Ovary (tissue), 9 donors: ENCODE data around the gene DNAH9. TPM values are rescaled to one million over a fixed set of nuclear protein-coding genes. Genes with fewer than 3 reads are reported as not detected.

Experiments
- DNase-seq, 5 donors: peaks; one replicate each; pipeline ENCODE4 v3.0.0-alpha.2; 2019 to 2020
- H3K27ac ChIP-seq, 2 donors: fragments of 200-600 bp; one replicate each; pipeline versions ENCODE4 v1.5.1 to v1.8.0; 2019 to 2022
- H3K27me3 ChIP-seq: fragments of 200-600 bp; one replicate; pipeline ENCODE4 v1.8.0; 2022
- H3K36me3 ChIP-seq: fragments of 200-600 bp; sonication (generic); one replicate; pipeline ENCODE4 v1.5.1; 2019
- H3K4me1 ChIP-seq: one replicate; pipeline ENCODE4 v1.8.1; 2013; ENCODE audit warnings: mild to moderate bottlenecking, moderate library complexity; ENCODE audit not compliant: insufficient read depth
- H3K4me3 ChIP-seq: fragments of 200-600 bp; sonication (generic); one replicate; pipeline ENCODE4 v1.5.1; 2017
- H3K9me3 ChIP-seq, 2 donors: fragments of 200-600 bp in 1 of 2; sonication (generic) in 1 of 2; one replicate each; pipeline versions ENCODE4 v1.5.1 to v1.8.1; 2013 to 2019; ENCODE audit warnings: mild to moderate bottlenecking in 1 of 2, moderate library complexity in 1 of 2
- EP300 ChIP-seq: sonication (generic); formaldehyde crosslinking; IDR thresholded peaks from one replicate; pipeline ENCODE4 v1.6.1; 2017; ENCODE audit warnings: antibody characterized with exemption
- POLR2A ChIP-seq: fragments of 450-650 bp; IDR thresholded peaks from one replicate; pipeline ENCODE4 v1.6.1; 2017; ENCODE audit warnings: antibody characterized with exemption, mild to moderate bottlenecking, moderate library complexity
- WGBS, 3 donors: extraction: QIAGEN DNeasy Blood & Tissue Kit in 1 of 3; methylation state at CpG; one replicate each; pipeline versions ENCODE4 v1.1.5 to v1.1.7; 2013 to 2017; 5-methylcytosine and 5-hydroxymethylcytosine counted together
- intact Hi-C, 4 donors: fragments of 100-400 bp; cut with DNase I; formaldehyde crosslinking; loops; one replicate each; pipeline versions ENCODE4 v1.11.0 to v1.15.1; 2022 to 2023
- polyA plus RNA-seq, 2 donors: library from polyadenylated mRNA; stranded (reverse); fragments of 200-250 nt in 1 of 2; fragments of 350-450 nt in 1 of 2; fragmentation: Illumina TruSeq in 1 of 2; extraction: RNeasy Lipid Tissue Mini Kit (QIAGEN cat#74804) in 1 of 2; gene quantifications; one replicate each; pipeline ENCODE4 v1.2.3, GENCODE V29; 2013 to 2014
- total RNA-seq, 7 donors: library from RNA; depleted of rRNA in 2 of 7; stranded (reverse); fragments of >200 nt in 2 of 7; fragmentation: NEBNext Ultra II Directional in 3 of 7; extraction: Animal tissue kit (Norgen Biotek cat#: 25700) in 3 of 7; gene quantifications; one replicate each; pipeline versions ENCODE4 v1.1.0 to v1.2.4, GENCODE V29; 2016 to 2023
- TF ChIP-seq, protein P1 (sequence below), 3 donors: fragments of 450-650 bp in 2 of 3; fragments of 200-600 bp in 1 of 3; IDR thresholded peaks; one replicate each; pipeline versions ENCODE4 v1.5.1 to v1.8.0; 2016 to 2022; ENCODE audit warnings: antibody characterized with exemption in 3 of 3, mild to moderate bottlenecking in 1 of 3
- donor health status: DM: no; HTN: no; CAD: no; lungs with moderate emphysema.
- donor health status: DM: no; HTN: no; CAD: no.
- donor health status: Bipolar disorder and iron deficiency.
- donor health status: DM: yes; HTN: yes; CAD: no.
- donor health status: DM: no; HTN: no; CAD: no.
- donor health status: DM: yes; HTN: yes; CAD: no.

The DNAH9 gene
- total and polyA plus RNA-seq, 9 donors, result 1.4 to 43.7 (median 3.4) TPM

DNA sequence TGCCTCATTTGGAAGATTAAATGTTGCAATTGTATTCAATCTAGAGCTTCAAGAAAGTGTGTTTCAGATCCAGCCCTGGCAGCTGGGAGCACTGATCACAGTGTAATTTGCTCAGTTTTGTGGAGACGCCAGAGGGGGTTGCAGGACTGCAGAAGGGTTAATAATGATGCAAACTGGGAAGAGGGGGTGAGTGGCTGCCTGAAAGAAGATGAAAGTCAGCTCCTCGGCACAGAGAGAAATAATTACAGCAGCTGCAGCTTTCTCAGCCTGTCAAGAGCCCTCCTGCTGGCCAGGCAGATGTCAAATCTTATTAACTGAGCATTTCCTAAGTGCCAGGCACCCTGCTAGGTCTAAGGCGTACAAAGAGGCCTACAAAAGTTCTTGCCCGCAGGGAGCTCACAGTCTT is 301.3 kb downstream of the DNAH9 start:
- Histone ChIP-seq H3K4me1 (no peaks in the 10 kb centered on the region), H3K27me3 (no peaks in the 10 kb centered on the region), H3K9me3 (no peaks in the 10 kb centered on the region), H3K36me3 (no peaks in the 10 kb centered on the region), H3K27ac (no peak overlapping the region), H3K4me3 (no peak overlapping the region)
- no peak for DNase-seq
- 52 to 53% (median 52%) methylated on average over 4 of the region's 4 CpGs for WGBS, 3 donors
- intact Hi-C loops, result no loop called here
- TF ChIP-seq, protein P1, sequence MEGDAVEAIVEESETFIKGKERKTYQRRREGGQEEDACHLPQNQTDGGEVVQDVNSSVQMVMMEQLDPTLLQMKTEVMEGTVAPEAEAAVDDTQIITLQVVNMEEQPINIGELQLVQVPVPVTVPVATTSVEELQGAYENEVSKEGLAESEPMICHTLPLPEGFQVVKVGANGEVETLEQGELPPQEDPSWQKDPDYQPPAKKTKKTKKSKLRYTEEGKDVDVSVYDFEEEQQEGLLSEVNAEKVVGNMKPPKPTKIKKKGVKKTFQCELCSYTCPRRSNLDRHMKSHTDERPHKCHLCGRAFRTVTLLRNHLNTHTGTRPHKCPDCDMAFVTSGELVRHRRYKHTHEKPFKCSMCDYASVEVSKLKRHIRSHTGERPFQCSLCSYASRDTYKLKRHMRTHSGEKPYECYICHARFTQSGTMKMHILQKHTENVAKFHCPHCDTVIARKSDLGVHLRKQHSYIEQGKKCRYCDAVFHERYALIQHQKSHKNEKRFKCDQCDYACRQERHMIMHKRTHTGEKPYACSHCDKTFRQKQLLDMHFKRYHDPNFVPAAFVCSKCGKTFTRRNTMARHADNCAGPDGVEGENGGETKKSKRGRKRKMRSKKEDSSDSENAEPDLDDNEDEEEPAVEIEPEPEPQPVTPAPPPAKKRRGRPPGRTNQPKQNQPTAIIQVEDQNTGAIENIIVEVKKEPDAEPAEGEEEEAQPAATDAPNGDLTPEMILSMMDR (IDR thresholded peaks at IDR 0.05), result no peak
- TF ChIP-seq EP300, result no peak
- TF ChIP-seq POLR2A, result no peak

DNA sequence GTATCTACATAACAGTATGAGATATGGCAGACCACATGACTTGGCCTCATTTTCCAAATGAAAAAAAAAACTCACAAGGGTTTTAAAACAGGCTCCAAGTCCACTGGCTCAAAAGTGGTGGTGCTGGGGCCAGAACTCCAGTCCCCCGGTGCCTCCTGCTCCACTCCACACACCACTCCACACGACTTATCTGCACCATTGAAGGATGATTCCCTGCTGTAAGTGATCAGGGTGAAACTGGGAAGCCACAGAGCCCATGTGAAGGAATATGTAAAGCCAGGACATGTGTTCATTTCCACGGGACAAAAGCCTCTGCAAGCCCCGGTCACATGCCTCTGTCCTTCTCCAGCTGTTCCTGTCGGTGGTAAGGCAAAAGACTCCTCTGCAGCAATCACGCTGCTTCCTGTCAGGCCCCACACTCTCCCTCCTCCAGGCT is 301.8 kb downstream of the DNAH9 start:
- no peak overlapping the region for H3K27ac ChIP-seq
- no peaks in the 10 kb centered on the region for H3K9me3 ChIP-seq
- no peak for TF ChIP-seq POLR2A
- TF ChIP-seq, protein P1 (IDR thresholded peaks at IDR 0.05), result no peak
- TF ChIP-seq EP300, result no peak
- no peaks in the 10 kb centered on the region for H3K27me3 ChIP-seq
- H3K36me3 ChIP-seq, result no peaks in the 10 kb centered on the region
- H3K4me1 ChIP-seq, result no peaks in the 10 kb centered on the region
- DNase-seq, result no peak
- intact Hi-C loops, result no loop called here
- H3K4me3 ChIP-seq, result no peak overlapping the region
- WGBS, 3 donors, result 7 to 15% (median 10%) methylated on average over 6 of the region's 6 CpGs

DNA sequence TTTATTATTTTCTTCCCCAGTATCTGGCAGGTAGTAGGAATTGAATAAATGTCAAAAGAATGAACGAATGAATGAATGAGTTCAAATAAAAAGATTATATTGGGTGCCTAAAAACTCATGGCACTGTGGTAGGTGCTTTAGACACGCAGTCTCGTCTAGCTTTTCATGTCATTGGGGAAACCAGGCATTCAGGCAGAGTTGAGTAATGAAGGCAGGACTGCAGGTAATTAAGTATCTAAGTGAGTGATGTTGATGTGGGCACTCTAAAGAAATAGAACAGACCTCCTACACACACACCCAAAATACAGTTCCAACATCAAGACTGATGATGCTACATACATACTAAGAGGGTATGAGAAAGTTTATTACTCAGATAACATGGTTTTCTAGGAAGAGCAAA is 302.4 kb downstream of the DNAH9 start:
- H3K4me1 ChIP-seq, result no peaks in the 10 kb centered on the region

DNA sequence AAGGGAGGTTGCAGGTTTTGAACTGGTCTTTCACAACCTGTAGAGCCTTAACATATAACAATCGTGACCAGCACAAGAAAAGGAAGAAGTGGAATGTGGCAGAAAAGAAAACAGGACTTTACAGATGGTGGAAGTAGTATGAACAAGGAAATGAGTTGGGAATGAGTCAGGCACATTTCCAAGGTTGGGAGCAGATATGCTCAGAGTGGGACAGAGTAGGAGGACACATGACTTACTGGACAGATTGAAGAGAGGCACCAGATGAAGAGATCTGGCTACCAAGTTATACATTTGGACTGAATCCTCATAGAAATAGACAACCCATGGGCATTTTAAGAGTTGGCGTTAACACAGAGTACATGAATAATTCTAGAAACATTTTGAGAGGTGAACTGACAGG is 303.7 kb downstream of the DNAH9 start:
- H3K27me3 ChIP-seq, result no peaks in the 10 kb centered on the region
- intact Hi-C loops, result no loop called here
- no peak for DNase-seq
- no peak overlapping the region for H3K4me3 ChIP-seq
- no peak overlapping the region for H3K27ac ChIP-seq
- no peak for TF ChIP-seq EP300
- no peak for TF ChIP-seq POLR2A
- TF ChIP-seq, protein P1 (IDR thresholded peaks at IDR 0.05), result no peak
- no peaks in the 10 kb centered on the region for H3K4me1 ChIP-seq
- no peaks in the 10 kb centered on the region for H3K36me3 ChIP-seq
- H3K9me3 ChIP-seq, result no peaks in the 10 kb centered on the region
- WGBS, 3 donors, result 84 to 92% (median 91%) methylated on average over 2 of the region's 2 CpGs

More for the DNA sequence above, 302.4 kb downstream of the DNAH9 start:
- intact Hi-C loops, result no loop called here
- TF ChIP-seq, protein P1 (IDR thresholded peaks at IDR 0.05), result no peak
- no peak for TF ChIP-seq POLR2A
- Histone ChIP-seq H3K9me3 (no peaks in the 10 kb centered on the region), H3K27me3 (no peaks in the 10 kb centered on the region), H3K4me3 (no peak overlapping the region), H3K27ac (no peak overlapping the region), H3K36me3 (no peaks in the 10 kb centered on the region)
- DNase-seq, result no peak
- 83 to 88% (median 84%) methylated on average over 3 of the region's 3 CpGs for WGBS, 3 donors

DNA sequence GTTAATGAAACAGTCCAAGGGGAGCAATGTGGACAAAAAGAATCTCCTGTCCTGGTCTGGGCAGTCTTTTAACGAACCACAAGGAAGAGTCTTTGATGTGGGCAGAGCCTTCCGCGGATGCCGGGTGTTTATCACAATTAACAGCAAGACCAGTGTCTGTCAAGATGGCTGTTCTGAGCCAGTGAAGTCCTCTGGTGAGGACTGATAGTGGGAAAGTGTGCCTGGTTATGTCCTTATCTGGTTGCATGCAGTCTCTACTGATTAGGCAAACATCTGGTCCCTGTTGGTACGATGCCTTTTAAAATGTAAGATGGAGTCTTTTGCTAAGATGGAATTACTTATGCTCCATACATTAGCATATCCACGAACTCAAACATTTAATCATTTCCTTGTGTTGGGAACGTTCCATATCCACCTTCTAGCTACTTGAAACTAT is 310.5 kb downstream of the DNAH9 start:
- H3K27ac ChIP-seq, result no peak overlapping the region
- DNase-seq, result no peak
- H3K36me3 ChIP-seq, result no peaks in the 10 kb centered on the region
- no peaks in the 10 kb centered on the region for H3K27me3 ChIP-seq
- intact Hi-C loops, result no loop called here
- H3K4me1 ChIP-seq, result no peaks in the 10 kb centered on the region
- no peak overlapping the region for H3K4me3 ChIP-seq
- 21 to 52% (median 25%) methylated on average over 7 of the region's 7 CpGs for WGBS, 3 donors
- no peaks in the 10 kb centered on the region for H3K9me3 ChIP-seq
- TF ChIP-seq, protein P1 (IDR thresholded peaks at IDR 0.05), result no peak
- no peak for TF ChIP-seq EP300
- no peak for TF ChIP-seq POLR2A
